Breast epithelium (tissue), 3 donors: ENCODE data around the gene ZSCAN25.

ENCODE experiments used
- POLR2A ChIP-seq: fragments of 450-650 bp; IDR thresholded peaks from one replicate; pipeline ENCODE4 v1.6.1; 2016; ENCODE audit warnings: antibody characterized with exemption, mild to moderate bottlenecking, moderate library complexity
- POLR2AphosphoS5 ChIP-seq, 3 donors: sonication (generic); formaldehyde crosslinking; IDR thresholded peaks; one replicate each; pipeline ENCODE4 v1.6.1; 2017; ENCODE audit warnings: antibody characterized with exemption in 3 of 3
- TF ChIP-seq, protein P1 (sequence below), 3 donors: fragments of 450-650 bp; IDR thresholded peaks; one replicate each; pipeline ENCODE4 v1.5.1; 2016 to 2017; ENCODE audit warnings: antibody characterized with exemption in 3 of 3, mild to moderate bottlenecking in 3 of 3, moderate library complexity in 3 of 3

- TF ChIP-seq, protein P1, sequence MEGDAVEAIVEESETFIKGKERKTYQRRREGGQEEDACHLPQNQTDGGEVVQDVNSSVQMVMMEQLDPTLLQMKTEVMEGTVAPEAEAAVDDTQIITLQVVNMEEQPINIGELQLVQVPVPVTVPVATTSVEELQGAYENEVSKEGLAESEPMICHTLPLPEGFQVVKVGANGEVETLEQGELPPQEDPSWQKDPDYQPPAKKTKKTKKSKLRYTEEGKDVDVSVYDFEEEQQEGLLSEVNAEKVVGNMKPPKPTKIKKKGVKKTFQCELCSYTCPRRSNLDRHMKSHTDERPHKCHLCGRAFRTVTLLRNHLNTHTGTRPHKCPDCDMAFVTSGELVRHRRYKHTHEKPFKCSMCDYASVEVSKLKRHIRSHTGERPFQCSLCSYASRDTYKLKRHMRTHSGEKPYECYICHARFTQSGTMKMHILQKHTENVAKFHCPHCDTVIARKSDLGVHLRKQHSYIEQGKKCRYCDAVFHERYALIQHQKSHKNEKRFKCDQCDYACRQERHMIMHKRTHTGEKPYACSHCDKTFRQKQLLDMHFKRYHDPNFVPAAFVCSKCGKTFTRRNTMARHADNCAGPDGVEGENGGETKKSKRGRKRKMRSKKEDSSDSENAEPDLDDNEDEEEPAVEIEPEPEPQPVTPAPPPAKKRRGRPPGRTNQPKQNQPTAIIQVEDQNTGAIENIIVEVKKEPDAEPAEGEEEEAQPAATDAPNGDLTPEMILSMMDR (IDR thresholded peaks at IDR 0.05): no peak
- TF ChIP-seq POLR2A: no peak
- TF ChIP-seq POLR2AphosphoS5 (IDR thresholded peaks at IDR 0.05): no peak
Measured at GRCh38 chr7:99606531-99606930, 10.2 kb upstream of the ZSCAN25 start.
